Liver (tissue), 9 donors: ENCODE measurements around the gene WDR7. TPM values are rescaled to one million over a fixed set of nuclear protein-coding genes. Genes with fewer than 3 reads are reported as not detected.

ENCODE experiments used
- DNase-seq: peaks from one replicate; pipeline ENCODE4 v3.0.0-alpha.2; 2017; ENCODE audit warnings: low spot score
- H3K27ac ChIP-seq, 2 donors: one replicate each; pipeline ENCODE4 v1.7.0; 2013; ENCODE audit warnings: inconsistent platforms in 2 of 2, low read length in 2 of 2, control low read depth in 1 of 2, low read depth in 1 of 2, mild to moderate bottlenecking in 1 of 2
- H3K27me3 ChIP-seq, 4 donors: one replicate each; pipeline versions ENCODE4 v1.6.1 to v1.7.0; 2013; ENCODE audit warnings: low read length in 3 of 4, inconsistent platforms in 1 of 4, mild to moderate bottlenecking in 1 of 4, moderate library complexity in 1 of 4; ENCODE audit not compliant: control insufficient read depth in 4 of 4, insufficient read depth in 4 of 4
- H3K36me3 ChIP-seq, 4 donors: one replicate each; pipeline versions ENCODE4 v1.6.1 to v1.7.0; 2013; ENCODE audit warnings: low read length in 3 of 4, mild to moderate bottlenecking in 3 of 4, low read depth in 1 of 4, moderate library complexity in 1 of 4; ENCODE audit not compliant: control insufficient read depth in 4 of 4, insufficient read depth in 3 of 4
- H3K4me1 ChIP-seq, 4 donors: one replicate each; pipeline versions ENCODE4 v1.6.1 to v1.7.0; 2013; ENCODE audit warnings: low read length in 3 of 4, mild to moderate bottlenecking in 3 of 4, moderate library complexity in 1 of 4; ENCODE audit not compliant: control insufficient read depth in 4 of 4, insufficient read depth in 4 of 4
- H3K4me3 ChIP-seq, 3 donors: one replicate each; pipeline versions ENCODE4 v1.6.1 to v1.7.0; 2013; ENCODE audit warnings: low read length in 3 of 3, control low read depth in 1 of 3, low read depth in 1 of 3, mild to moderate bottlenecking in 1 of 3
- H3K9ac ChIP-seq, 2 donors: one replicate each; pipeline ENCODE4 v1.7.0; 2013; ENCODE audit warnings: low read length in 2 of 2, mild to moderate bottlenecking in 2 of 2, moderate library complexity in 2 of 2, control low read depth in 1 of 2, low read depth in 1 of 2
- H3K9me3 ChIP-seq, 4 donors: one replicate each; pipeline versions ENCODE4 v1.6.1 to v1.7.0; 2013; ENCODE audit warnings: low read length in 3 of 4; ENCODE audit not compliant: control insufficient read depth in 4 of 4
- ATF3 ChIP-seq: IDR thresholded peaks from 2 replicates; pipeline ENCODE4 v1.6.1; 2016; ENCODE audit warnings: antibody characterized with exemption
- CTCF ChIP-seq: fragments of 150-350 bp; IDR thresholded peaks from 2 replicates; pipeline ENCODE4 v1.5.1; 2017; ENCODE audit warnings: improper control_type of control experiment, low read depth, low read length; ENCODE audit not compliant: missing input control
- EGR1 ChIP-seq, 2 donors: IDR thresholded peaks; 2 replicates each; pipeline ENCODE4 v1.6.1; 2016 to 2018; ENCODE audit warnings: antibody characterized with exemption in 2 of 2, low read depth in 2 of 2
- FOXA1 ChIP-seq: IDR thresholded peaks from 2 replicates; pipeline ENCODE4 v1.6.1; 2016; ENCODE audit warnings: antibody characterized with exemption
- FOXA2 ChIP-seq: IDR thresholded peaks from 2 replicates; pipeline ENCODE4 v1.6.1; 2016; ENCODE audit warnings: antibody characterized with exemption
- GABPA ChIP-seq, 2 donors: IDR thresholded peaks in 1 of 2; conservative IDR thresholded peaks in 1 of 2; 2 replicates each; pipeline ENCODE4 v1.6.1; 2016; ENCODE audit warnings: antibody characterized with exemption in 2 of 2, mild to moderate bottlenecking in 1 of 2, moderate library complexity in 1 of 2
- HNF4A ChIP-seq, 2 donors: conservative IDR thresholded peaks; 2 replicates each; pipeline ENCODE4 v1.6.1; 2016; ENCODE audit warnings: antibody characterized with exemption in 2 of 2, mild to moderate bottlenecking in 2 of 2
- HNF4G ChIP-seq: IDR thresholded peaks from 2 replicates; pipeline ENCODE4 v1.6.1; 2016; ENCODE audit warnings: antibody characterized with exemption
- JUND ChIP-seq, 2 donors: IDR thresholded peaks; 2 replicates each; pipeline ENCODE4 v1.6.1; 2016; ENCODE audit warnings: antibody characterized with exemption in 2 of 2
- RAD21 ChIP-seq, 2 donors: IDR thresholded peaks; 2 replicates each; pipeline ENCODE4 v1.6.1; 2016; ENCODE audit warnings: antibody characterized with exemption in 2 of 2, mild to moderate bottlenecking in 2 of 2
- RXRA ChIP-seq, 2 donors: IDR thresholded peaks; 2 replicates each; pipeline ENCODE4 v1.6.1; 2017 to 2018; ENCODE audit warnings: antibody characterized with exemption in 2 of 2, mild to moderate bottlenecking in 1 of 2
- SP1 ChIP-seq: IDR thresholded peaks from 2 replicates; pipeline ENCODE4 v1.6.1; 2018; ENCODE audit warnings: antibody characterized with exemption, mild to moderate bottlenecking
- YY1 ChIP-seq: IDR thresholded peaks from 2 replicates; pipeline ENCODE4 v1.6.1; 2016; ENCODE audit warnings: antibody characterized with exemption, mild to moderate bottlenecking
- WGBS: extraction: QIAGEN DNeasy Blood & Tissue Kit; methylation state at CpG from one replicate; pipeline ENCODE4 v1.1.7; 2013; 5-methylcytosine and 5-hydroxymethylcytosine counted together
- polyA plus RNA-seq, 2 donors: library from polyadenylated mRNA; stranded (reverse) in 1 of 2; unstranded in 1 of 2; fragments of 200-250 nt in 1 of 2; fragments of >200 nt in 1 of 2; fragmentation: Nextera tagmentation in 1 of 2; extraction: Ambion mirVana in 1 of 2; gene quantifications; one replicate each; pipeline versions ENCODE4 v1.2.1 to v1.2.3, GENCODE V29; 2013 to 2015
- total RNA-seq, 2 donors: library from RNA; depleted of rRNA; stranded (reverse); fragments of >200 nt; gene quantifications; one replicate each; pipeline ENCODE4 v1.2.3, GENCODE V29; 2014
- TF ChIP-seq, protein P1 (sequence below): IDR thresholded peaks from 2 replicates; pipeline ENCODE4 v1.6.1; 2016; ENCODE audit warnings: antibody characterized with exemption
- TF ChIP-seq, protein P2 (sequence below): IDR thresholded peaks from 2 replicates; pipeline ENCODE4 v1.6.1; 2016; ENCODE audit warnings: antibody characterized with exemption, mild to moderate bottlenecking
- TF ChIP-seq, protein P3 (sequence below): IDR thresholded peaks from 2 replicates; pipeline ENCODE4 v1.6.1; 2016; ENCODE audit warnings: antibody characterized with exemption
- donor health status: healthy.
- donor health status: healthy.
- donor health status: healthy.
- donor health status: healthy.
- donor health status: healthy.

WDR7 gene
- total and polyA plus RNA-seq, 4 donors = 4.5 to 26.6 (median 13.2) TPM

DNA sequence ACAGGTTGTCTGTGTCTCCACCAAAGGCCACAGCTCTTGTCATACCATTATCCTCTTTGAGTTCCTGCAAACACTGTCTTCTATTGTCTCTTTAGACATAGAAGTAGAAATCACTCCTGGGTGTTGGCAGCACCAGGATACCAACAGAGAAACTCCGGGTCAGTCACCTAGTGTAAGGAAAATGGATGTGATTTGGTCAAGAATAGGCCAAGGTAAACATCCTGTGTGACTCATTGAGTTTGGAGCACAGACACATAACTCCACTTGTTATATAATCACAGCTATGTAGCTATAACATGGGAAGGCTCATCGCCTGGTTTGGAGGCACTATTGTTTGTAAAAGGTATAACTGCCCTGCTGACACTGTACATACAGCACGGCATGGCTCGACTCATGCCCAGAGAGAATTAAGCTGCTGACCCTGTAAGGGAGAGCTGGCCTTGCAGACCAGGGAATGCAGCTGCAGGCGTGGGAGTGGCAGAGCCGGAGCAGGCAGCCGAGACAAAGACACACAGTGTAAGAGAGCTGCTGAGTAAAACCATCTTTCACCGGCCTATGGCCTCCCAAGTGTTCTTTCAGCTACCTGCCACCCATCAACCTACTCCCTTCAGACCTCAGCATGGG lies 9.3 kb upstream of the WDR7 start:
- Histone ChIP-seq H3K27ac (no peak overlapping the region), H3K36me3 (no peaks in the 10 kb centered on the region), H3K27me3 (no peaks in the 10 kb centered on the region), H3K9me3 (no peaks in the 10 kb centered on the region), H3K4me1 (peaks cover 0 to 8% (median 4%) of the 10 kb centered on the region in 4 donors), H3K4me3 (no peak overlapping the region), H3K9ac (no peak overlapping the region)
- DNase-seq = no peak
- 87% methylated on average over 8 of the region's 8 CpGs for WGBS
- TF ChIP-seq, protein P1, sequence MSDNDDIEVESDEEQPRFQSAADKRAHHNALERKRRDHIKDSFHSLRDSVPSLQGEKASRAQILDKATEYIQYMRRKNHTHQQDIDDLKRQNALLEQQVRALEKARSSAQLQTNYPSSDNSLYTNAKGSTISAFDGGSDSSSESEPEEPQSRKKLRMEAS = no peak
- TF ChIP-seq HNF4A (conservative IDR thresholded peaks at IDR 0.05) (no peak), RAD21 (IDR thresholded peaks at IDR 0.05) (no peak), FOXA2 (no peak), EGR1 (IDR thresholded peaks at IDR 0.05; ENCODE audit: low read depth in 2 of 2) (no peak), FOXA1 (no peak), YY1 (no peak), SP1 (no peak), GABPA (IDR thresholded peaks at IDR 0.05 in 1 of 2, conservative IDR thresholded peaks at IDR 0.05 in 1 of 2) (no peak), JUND (IDR thresholded peaks at IDR 0.05) (no peak), ATF3 (no peak), RXRA (IDR thresholded peaks at IDR 0.05) (no peak)
- TF ChIP-seq, protein P2, sequence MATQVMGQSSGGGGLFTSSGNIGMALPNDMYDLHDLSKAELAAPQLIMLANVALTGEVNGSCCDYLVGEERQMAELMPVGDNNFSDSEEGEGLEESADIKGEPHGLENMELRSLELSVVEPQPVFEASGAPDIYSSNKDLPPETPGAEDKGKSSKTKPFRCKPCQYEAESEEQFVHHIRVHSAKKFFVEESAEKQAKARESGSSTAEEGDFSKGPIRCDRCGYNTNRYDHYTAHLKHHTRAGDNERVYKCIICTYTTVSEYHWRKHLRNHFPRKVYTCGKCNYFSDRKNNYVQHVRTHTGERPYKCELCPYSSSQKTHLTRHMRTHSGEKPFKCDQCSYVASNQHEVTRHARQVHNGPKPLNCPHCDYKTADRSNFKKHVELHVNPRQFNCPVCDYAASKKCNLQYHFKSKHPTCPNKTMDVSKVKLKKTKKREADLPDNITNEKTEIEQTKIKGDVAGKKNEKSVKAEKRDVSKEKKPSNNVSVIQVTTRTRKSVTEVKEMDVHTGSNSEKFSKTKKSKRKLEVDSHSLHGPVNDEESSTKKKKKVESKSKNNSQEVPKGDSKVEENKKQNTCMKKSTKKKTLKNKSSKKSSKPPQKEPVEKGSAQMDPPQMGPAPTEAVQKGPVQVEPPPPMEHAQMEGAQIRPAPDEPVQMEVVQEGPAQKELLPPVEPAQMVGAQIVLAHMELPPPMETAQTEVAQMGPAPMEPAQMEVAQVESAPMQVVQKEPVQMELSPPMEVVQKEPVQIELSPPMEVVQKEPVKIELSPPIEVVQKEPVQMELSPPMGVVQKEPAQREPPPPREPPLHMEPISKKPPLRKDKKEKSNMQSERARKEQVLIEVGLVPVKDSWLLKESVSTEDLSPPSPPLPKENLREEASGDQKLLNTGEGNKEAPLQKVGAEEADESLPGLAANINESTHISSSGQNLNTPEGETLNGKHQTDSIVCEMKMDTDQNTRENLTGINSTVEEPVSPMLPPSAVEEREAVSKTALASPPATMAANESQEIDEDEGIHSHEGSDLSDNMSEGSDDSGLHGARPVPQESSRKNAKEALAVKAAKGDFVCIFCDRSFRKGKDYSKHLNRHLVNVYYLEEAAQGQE = no peak
- TF ChIP-seq, protein P3, sequence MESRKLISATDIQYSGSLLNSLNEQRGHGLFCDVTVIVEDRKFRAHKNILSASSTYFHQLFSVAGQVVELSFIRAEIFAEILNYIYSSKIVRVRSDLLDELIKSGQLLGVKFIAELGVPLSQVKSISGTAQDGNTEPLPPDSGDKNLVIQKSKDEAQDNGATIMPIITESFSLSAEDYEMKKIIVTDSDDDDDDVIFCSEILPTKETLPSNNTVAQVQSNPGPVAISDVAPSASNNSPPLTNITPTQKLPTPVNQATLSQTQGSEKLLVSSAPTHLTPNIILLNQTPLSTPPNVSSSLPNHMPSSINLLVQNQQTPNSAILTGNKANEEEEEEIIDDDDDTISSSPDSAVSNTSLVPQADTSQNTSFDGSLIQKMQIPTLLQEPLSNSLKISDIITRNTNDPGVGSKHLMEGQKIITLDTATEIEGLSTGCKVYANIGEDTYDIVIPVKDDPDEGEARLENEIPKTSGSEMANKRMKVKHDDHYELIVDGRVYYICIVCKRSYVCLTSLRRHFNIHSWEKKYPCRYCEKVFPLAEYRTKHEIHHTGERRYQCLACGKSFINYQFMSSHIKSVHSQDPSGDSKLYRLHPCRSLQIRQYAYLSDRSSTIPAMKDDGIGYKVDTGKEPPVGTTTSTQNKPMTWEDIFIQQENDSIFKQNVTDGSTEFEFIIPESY = no peak

DNA sequence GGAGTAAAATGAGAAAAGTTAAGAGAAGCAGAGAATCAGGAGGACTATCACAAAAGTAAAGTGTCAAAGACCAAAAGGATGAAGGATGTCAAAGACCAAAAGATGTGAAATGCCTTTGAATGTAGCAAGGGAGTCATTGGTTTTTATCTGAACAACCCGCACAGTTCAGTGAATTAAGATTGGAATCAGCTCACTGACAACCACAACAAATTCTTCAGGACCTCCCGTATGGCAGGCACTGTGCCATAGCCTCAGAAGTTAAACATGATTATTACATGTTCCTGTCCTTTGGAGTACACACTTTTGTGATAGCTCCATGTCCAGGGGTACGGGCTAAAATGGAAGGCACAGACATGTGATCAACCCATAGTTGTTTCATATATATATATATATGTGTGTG lies 7.8 kb upstream of the WDR7 start:
- Histone ChIP-seq H3K9me3 (no peaks in the 10 kb centered on the region), H3K27me3 (no peaks in the 10 kb centered on the region), H3K36me3 (no peaks in the 10 kb centered on the region), H3K27ac (no peak overlapping the region), H3K9ac (no peak overlapping the region), H3K4me1 (peaks cover 0 to 7% (median 4%) of the 10 kb centered on the region in 4 donors), H3K4me3 (no peak overlapping the region)
- no peak for TF ChIP-seq HNF4G
- TF ChIP-seq, protein P1 = no peak
- TF ChIP-seq ATF3 = no peak
- no peak for TF ChIP-seq FOXA2
- TF ChIP-seq EGR1 (IDR thresholded peaks at IDR 0.05; ENCODE audit: low read depth in 2 of 2) = no peak
- TF ChIP-seq JUND (IDR thresholded peaks at IDR 0.05) = no peak
- TF ChIP-seq HNF4A (conservative IDR thresholded peaks at IDR 0.05) = no peak
- no peak for TF ChIP-seq SP1
- TF ChIP-seq, protein P3 = no peak
- no peak for TF ChIP-seq GABPA (IDR thresholded peaks at IDR 0.05 in 1 of 2, conservative IDR thresholded peaks at IDR 0.05 in 1 of 2)
- no peak for TF ChIP-seq FOXA1
- TF ChIP-seq CTCF = no peak
- no peak for TF ChIP-seq YY1
- TF ChIP-seq RXRA (IDR thresholded peaks at IDR 0.05) = no peak
- no peak for DNase-seq
- 95% methylated on average over 3 of the region's 3 CpGs for WGBS
